Stimulated activated CD8-positive, alpha-beta memory T cell treated with anti-CD3 and anti-CD28 coated beads, Interleukin-12 subunit alpha, Interleukin-12 subunit beta, amount 100 ng/mL, for 1 hour (primary cell): Measurements from ENCODE around the gene MECP2.

Experiments used
- DNase-seq: peaks from one replicate; pipeline ENCODE4 v3.0.0-alpha.2; 2020; ENCODE audit warnings: low read depth

Gene MECP2

DNA sequence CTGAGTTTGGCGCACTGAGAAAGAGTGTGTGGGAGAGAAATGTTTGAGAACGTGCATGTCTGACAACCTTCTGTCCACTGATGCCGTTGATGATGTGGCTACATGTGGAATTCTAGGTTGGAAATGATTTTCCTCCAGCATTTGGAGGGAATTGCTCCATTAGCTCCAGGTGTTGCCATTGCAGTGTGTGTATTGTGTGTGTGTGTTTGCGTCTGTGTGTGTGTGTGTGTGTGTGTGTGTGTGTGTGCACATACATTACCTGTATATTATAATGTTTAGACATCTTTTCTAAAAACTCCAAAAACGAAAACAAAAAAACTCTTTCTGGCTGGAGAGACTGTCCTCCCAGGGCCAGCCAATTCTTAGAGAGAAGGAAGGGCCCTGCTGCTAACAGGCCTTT lies 18.2 kb upstream of the MECP2 start:
- no peak for DNase-seq

DNA sequence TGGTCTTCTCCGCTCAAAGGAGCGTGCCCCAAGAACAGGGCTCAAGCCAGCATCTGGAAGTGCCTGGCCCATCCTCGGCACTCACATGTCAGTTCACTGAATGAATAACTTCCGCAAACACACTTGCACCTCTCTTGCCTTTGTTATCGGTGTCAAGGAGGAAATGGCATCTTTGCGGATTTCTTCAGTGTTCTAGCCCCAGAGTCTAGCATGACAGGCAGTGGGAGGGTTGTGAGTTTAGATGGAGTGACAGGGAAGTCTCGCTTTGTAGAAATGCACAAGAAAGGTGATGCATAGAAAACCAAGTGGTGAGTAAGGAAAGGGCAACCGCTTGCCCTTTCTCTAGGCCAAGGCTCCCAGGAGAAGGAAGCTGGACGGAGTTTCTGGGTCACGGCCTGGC lies 17.6 kb upstream of the MECP2 start:
- DNase-seq: no peak

DNA sequence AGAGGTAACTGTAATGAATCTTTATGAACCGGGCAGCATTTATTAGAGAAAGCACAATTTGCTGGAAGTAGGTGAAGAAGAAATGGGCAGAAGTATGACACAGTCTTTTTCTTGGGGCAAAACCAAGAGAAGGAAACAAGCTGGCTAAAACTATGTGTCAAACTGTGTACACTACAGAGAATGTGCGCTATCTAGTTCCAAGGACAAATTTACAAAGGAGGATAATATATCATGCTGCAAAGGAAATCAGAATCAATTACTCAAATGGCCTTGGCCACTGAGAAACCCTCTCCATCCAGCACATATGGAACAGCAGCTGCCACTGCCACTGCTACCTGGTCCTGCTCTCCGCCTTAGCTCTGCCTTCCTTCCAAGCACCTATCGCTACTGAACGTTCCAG lies 17.1 kb upstream of the MECP2 start:
- DNase-seq: no peak

DNA sequence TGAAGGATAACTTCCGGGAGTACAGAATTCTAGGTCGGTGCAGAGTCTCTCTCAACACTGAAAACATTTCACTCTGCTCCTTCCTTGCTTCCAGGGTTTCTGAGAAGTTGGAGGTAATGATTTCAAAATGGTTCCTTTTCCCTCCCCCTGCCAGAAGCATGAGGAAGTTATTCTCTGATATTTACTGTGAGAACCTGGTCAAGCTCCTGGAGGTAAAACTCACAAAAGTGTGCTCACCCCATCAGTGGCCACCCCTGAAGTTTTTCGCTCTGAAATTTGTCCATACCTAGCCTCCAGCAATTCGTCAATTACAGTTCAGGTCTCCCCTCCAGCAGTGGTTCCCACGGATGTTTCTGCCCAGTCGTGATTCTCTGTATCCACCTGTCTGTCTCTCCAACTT lies 16.2 kb upstream of the MECP2 start:
- no peak for DNase-seq

DNA sequence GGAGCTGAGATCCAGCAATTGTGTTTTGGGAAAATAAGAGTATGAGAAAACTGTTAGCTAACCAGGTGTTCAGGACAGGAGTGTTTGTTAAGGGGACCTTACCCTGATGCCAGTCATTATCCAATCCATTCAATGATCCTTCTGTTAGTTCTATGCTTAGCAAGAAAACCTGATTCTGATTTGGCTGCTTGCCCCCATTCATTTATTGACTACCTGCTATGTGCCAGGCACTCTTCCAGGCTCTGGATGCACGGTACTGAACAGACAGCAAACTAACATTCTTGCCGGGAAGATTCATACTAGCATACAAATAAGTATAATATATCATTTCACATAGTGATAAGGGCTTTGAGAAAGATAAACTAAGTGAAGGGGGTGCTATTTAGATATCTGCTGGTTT lies 1.0 kb upstream of the MECP2 start:
- DNase-seq: no peak

DNA sequence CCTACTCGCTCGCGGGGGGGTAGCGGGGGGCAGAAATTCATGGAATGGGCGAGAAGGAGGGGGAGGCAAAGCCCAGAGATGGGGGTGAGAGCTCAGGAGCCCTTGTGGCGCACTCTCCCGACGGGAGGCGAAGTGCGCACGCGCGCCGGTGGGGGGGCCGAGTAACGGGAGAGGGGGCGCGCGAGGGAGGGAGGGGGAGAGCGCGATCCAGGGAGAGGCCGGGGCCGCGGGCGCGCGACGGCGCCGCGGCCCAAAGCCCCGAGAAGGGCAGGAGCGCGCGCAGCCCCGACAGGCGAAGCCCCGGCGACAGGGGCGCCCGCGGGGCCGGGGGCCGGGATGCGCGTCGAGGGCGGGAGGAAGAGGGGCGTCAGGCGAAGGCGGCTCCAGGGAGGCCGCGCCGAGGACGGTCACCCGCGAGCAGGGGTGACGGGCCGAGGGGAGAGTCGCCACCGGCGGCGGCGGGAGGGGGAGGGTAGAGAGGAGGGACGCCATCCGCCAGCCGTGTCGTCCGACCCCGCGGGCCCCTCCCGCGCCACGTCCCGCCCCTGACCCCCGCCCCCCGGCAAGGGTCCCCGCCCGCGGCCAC lies 421 bp downstream of the MECP2 start:
- DNase-seq: peak; percentile 52

DNA sequence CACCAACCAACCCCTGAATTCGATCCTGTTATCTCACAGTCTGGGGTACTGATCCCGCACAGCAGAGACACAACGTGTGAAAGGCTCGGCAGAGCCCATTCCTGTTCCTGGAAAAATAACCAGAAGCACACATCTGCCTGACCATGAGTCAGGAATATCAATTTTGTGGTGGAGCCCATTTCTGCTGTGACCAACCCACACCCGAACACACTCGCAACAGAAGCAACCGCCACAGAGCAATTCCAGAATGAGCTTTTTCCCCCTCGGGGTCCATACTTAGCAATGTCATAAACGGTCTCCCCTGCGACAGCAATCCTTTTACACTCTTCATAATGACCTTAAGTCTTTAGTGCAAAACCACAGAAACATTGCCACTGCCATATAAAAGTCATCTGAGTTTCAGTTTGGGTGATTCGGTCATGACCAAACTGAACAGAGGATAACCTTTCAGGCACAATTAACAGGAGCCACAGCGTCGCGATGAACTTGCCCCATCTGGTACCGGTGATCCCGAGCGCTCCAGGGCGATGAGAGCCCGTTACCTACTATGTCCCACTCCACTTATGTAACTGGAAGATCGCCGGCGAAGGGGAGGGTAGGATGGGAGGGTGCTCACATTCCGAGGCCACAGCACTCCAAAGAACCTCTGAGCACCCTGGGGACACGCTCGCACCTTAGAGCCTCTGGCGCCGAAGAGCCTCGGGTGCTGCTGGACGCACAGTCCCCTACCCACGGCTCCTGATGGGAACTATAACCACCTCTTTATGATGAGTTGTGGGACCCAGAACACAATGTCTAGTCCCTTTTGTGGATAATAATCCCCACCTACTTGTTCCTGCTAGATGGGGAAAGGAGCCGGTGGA lies 1.1 kb downstream of the MECP2 start:
- no peak for DNase-seq

DNA sequence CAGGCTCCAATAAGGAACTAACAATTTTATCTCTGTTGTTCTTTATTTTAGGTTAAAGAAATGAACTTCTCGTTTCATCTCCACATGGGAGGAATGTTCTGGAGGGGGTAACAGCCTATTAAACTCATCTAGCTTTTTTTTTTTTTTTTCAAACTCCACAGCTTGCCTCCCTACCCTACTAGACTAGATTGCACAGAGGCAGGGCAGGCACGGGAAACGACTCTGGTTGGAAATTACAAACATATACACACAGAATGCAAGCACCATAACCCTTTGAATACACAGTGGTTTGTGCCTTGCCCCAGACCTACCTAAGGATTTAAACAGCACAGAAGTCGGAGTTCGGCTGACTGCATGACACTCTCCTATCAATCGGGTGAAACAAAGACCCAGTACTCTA lies 2.7 kb downstream of the MECP2 start:
- DNase-seq: no peak

DNA sequence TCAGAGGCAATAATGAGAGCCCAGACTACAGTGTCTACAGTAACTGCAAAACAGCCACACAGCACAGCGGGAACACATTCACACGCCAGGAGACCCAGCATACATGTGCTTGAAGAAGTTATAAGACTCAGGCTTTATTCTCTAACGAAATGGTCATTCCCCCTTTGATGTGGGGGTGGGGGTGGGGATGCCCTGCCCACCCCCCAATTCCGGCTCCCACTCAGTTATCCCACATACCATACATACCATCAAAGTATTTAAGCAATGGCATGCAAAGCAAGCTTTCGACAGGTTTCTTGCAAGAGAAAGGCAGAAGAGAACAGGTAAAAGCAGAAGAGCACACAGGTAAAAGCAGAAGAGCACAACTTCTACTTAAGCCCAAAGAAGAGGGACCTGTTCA lies 3.6 kb downstream of the MECP2 start:
- no peak for DNase-seq

DNA sequence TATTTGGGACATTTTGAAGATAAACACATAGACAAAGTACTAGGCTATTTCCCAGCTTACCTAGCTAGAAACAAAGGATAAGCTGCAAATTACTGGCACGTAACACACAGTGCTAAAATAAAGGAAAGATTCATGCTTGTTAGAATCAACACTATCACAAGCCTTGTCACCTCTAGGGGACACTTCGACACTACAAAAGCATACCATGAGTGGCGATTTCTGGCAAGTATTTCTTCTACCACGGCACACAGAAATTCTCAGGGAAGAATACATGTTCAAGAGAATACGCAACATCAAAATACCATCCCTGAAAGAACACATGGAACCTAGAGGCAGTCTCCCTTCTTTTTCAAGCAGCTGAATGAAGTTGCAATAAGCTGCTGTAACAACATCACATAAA lies 5.1 kb downstream of the MECP2 start:
- DNase-seq: no peak

DNA sequence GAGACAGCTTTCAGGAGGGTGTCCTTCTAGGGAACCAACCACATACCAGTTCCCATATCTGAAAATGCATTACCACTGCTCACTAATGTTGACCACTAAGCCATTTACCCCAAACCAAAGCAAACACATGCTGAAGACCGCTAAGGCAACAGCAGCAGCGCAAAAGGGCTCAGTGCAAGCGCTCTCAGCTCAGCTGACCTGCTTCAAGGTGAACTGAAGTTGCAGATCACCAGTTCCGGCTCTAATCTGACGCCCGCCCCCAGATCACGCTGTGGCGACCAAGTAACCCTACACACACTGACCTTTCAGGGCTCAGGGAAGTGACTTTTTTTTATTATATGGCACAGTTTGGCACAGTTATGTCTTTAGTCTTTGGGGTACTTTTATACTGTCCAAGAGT lies 5.8 kb downstream of the MECP2 start:
- no peak for DNase-seq

DNA sequence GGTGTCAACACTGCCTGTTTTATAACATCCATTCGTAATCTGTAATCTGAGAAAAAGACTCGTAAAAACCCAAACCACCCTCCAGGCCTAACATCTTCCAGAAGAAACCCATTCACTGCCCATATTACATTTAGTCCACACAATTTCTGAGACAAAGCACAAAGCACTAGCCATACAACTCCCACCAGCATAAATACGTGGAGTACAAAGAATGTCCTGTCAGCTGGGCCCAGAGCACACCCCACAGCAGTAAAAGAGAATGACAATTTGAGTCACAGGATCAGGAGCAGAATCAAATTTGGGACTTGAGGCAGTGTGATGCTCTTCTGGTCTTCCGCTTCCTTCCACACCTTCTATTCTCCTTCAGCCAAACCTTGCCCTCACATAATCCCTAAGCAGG lies 6.8 kb downstream of the MECP2 start:
- no peak for DNase-seq

DNA sequence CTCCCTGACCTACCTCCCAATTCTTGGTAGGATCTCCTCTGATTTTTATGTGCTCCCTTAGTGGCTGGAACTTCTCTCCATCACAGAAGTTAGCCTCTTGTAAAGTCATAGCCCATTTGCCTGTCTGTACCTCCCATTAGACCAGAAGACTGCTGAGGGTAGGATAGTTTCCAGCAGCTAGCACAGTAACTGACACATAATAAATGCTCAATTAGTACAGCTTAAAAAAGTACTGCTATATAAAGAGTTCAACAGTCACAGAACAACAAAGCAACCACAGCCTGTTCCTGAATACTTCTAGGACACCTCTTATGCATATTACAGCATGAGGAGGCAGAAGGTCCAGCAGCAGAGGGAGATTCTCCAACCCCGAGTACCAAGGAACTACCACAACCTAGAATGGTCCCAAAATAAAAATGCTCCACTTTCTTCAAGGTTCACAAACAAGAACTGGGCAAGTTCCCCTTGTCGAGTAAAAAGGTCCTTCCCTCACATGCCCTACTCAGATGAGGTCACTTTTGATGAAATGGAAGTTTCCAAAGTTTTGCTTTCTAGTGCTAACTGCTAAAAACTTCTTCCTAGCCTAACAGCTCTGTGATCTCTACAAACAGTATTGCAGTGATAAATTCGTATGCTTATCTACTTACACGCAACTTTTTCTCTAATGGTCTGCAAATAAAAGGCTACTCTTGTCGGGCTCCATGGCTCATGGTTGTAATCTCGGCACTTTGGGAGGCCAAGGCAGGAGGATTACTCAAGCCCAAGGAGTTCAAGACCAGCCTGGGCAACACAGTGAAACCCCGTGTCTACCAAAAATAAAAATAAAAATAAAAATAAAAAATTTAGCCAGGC lies 12.8 kb downstream of the MECP2 start:
- no peak for DNase-seq

DNA sequence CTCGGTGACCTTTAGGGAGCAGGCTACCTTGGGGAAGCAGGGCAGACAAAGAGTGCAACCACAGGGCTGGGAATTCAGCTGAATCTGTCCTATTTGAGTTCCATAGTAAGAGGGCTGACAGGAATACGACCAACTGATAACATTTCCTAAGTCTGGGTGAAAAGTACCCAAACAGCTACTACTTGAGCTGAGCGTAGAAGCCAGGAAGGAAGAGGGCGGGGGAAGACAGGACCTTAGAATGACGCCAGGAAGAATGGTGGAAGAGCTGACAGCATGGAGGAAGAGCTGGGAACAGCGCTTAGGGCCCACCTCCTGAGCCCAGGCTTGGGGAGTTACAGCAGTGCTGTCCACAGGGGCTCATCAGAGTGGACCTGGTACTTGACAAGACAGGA lies 14.4 kb downstream of the MECP2 start:
- no peak for DNase-seq

DNA sequence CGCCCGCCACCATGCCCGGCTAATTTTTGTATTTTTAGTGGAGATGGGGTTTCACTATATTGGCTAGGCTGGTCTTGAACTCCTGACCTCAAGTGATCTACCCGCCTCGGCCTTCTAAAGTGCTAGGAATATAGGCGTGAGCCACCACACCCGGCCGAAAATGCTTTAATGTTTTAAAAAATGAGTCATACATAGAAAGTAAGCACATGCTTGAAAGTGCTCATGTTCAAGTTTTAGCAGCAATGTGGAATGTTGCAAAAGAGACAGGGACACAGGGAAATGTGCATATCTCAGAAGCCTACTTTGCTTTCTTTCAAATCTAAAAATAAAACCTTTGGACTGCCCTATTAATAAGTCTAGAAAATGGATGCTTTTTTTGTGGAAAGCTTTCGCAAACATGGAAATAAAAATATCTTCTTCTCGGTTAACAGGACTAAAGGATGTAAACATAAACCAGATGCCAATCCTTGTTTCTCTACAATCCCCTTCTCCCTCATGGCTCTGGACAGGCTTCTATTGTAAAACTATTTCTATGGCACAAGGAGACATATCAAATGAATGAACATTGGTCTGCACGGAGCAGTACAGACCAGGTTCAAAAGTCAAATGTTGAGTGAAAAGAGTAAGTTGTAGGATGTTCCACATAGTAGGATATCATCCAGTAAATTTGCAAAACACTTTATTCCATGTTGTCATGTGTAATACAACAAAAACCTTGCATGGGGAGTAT lies 15.0 kb downstream of the MECP2 start:
- no peak for DNase-seq

DNA sequence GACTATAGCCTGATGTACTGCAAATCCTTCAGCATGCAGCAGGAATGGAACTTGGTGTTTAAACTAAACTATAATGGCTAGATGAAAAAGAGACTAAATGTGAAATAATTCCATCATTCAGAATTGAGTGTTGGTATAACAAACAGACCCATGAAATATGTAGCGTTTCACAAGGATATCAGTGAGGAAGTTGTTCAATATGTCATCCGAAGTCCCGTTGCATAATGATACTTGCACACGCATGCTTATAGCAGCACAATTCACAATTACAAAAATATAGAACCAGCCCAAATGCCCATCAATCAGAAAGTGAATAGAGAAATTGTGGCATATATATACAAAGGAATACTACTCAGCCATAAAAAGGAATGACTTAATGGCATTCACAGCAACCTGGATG lies 20.4 kb downstream of the MECP2 start:
- DNase-seq: no peak

DNA sequence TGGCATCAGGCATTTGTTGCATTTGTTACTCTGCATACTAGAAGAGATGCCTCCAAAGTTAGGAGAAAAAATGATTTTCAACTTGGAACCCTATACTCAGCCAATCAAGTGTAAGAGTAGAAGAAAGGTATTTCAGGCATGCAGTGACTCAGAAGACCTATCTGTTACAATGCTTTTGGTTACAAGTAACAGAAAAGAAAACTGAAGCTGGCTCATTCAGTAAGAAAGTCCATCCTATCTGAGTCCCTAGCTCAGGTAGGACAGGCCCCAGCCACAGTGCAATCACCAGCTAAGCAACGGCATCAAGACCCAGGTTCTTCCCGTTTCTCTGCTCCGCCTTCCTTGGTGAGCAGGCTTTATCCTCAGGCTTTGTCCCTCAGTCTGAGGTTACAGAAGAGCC lies 23.3 kb downstream of the MECP2 start:
- DNase-seq: no peak

DNA sequence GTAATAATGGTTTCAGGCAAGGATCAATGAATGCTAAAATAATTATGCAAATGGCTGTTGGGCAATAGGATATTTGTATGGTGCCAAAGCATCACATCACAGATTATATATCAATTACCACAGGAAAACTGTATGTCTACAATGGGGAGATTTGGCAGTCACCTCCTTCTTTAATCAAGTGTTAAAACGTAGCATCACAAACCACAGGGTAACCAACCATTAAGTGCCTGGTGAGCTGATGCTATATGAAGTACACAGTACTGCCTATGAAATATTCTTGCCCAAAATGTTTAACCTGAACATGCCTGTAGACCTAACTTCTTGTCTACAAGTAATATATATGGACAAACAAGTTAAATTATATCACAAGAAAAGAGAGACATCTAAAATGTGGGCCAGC lies 25.3 kb downstream of the MECP2 start:
- DNase-seq: no peak

DNA sequence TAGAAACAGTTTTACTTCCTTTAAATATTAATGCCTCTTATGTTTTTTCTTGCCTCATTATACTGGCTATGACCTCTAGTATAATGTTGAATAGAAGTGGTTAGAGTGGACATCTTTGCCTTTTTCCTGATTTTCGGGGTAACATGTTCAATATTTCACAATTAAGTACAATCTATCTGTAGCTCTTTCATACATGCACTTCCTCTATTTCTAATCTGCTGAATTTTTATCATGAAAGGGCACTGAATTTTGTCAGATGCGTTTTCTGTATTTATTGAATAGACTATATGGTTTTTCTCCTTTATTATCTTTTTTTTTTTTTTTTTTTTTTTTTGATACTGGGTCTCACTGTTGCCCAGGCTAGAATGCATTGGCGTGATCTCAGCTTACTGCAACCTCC lies 29.0 kb downstream of the MECP2 start:
- no peak for DNase-seq

DNA sequence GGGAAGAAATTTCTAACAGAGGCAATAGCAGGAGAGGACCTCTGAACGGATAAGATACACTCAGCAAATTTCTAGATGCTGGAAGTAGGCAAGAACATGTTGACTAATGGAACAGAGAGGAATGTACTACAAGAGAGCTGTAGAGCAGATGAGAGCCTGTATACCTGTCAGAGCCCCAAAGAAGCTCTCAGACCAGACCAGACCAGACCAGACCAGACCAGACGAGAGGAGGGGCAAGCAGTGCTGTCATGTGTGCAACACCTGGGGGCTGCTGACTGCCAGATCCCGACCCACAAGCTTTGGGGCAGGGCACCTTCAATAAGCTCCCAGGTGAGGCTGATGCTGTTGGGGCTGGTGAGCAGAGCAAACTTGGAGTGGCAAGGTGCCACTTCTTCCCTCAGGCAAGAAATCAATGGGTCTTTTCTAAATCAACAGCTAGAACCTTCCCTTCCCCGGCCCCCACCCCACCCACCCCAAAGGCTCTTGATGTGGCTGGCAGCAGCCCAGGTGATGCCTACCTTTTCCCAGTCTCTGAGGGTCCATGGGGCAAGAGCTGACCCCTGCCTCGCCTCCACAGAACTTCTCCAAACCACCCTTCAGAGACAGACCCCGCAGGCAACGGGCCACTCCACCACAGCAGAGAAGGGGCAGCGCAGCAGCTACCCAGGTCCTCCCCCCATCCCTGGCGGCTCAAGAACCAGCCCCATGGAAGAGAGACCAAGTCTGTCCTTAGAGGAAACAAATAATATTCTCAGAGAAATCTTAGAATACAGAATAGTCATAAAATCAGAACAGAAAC lies 32.7 kb downstream of the MECP2 start:
- DNase-seq: no peak

DNA sequence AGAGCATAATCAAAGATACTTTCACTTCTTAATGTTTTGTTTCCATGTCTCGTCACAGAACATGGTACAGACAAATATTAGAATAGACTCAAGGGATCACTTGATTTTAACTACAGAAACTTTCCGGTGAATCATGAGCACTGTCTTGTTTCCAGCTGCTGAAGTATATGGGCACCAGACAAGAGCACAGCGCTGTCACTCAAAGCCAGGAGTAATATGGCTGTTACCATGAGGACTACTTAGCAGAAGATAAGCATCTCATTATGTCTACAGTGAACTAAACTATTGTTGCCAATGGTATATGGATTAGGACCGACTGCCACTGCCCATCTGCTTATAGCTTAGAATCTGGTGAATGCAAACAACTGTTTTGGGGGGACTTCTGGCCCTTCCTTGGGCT lies 34.3 kb downstream of the MECP2 start:
- DNase-seq: no peak

DNA sequence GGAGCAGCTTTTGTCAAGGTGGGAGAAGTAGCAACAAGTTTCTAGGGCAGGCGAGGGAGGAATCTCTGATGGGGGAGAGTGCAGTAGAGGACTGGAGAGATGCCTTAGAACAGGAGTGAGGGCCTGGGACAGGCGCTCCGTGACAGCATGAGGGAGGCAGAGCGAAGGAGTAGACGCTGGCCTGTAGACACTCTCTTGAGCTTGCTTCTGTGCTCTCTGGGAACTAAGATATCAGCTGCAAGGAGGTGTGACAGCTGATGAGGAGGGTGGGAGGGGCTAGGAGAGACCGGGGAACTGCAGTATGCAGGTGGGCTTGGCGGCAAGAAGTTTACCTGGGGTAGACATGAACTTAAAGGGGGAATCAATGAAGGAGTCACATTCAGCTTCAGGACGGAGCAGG lies 35.7 kb downstream of the MECP2 start:
- no peak for DNase-seq
